Kidney tubule cell (primary cell): ENCODE results near the gene STK26.
A peak's percentile ranks its signal among the peaks of the same experiment; 100 is the strongest.
"Not testable (repeated sequence)": the region's sequence is repeated elsewhere in the genome, so short reads cannot be mapped to it uniquely, and the experiment has no call there.

Experiments used
- DNase-seq: peaks from one replicate; pipeline ENCODE4 v3.0.0-alpha.2; 2018; ENCODE audit warnings: low spot score

Gene STK26

DNA sequence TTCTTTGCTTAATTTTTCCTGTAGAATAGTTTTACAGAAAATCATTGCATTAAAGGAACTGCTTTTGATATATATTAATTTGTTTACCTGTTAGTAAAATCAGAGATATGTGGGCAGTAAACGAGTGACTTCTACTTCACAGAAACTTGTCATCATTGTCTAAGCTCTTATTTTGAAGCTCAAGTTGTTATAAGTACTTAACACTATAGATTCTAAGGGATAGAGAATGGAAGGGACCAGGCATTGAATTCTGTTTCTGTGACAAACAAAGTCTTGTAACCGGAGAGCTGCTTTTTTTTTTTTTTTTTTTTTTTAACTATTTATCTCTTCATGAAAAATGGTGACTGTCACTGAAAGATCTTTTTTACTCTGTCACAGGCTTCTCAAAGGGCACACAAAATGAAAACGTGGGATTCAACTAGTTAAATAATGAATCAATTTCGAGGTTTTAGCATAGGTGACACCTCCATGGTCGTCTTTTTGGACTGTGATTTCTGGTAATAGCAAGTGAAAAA is 14.4 kb downstream of the STK26 start:
- DNase-seq, result no peak

DNA sequence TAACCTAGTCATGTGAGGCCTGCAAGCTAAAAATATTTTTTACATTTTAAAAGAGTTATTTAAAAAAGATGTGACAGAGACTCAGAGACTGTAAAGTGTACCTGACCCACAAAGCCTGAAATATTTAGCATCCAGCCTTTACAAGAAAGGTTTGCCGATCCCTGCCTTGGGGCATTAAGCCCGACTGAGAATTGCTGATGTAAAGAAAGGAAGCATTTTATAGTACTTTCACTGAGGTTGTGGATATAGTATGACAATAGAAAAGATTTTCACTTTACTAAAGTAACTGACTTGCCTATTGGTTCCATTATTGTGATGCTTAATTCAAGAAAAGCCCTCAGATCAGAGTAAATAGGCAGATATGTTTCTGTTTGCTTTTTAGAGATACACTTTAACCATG is 17.0 kb downstream of the STK26 start:
- DNase-seq, result no peak

DNA sequence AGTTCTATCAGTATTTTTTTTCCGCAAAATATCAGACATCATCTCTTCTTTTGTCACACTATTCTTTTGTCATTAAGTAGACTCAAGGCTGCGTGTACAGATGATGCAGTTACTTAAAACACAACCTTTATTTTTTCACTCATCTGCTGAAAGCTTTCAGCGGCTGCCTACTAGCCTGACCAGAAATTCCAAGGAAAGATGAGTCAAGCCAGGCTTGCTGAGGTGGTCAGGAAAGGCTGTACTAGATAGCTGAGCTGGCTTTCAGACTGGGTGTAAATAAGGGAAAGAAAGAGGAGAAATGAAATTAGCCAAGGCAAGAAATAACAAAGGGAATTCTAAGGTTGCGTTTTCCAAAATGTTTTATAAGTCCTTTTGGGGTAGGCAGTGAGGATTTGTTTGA is 17.9 kb downstream of the STK26 start:
- DNase-seq, result peak; percentile 59

DNA sequence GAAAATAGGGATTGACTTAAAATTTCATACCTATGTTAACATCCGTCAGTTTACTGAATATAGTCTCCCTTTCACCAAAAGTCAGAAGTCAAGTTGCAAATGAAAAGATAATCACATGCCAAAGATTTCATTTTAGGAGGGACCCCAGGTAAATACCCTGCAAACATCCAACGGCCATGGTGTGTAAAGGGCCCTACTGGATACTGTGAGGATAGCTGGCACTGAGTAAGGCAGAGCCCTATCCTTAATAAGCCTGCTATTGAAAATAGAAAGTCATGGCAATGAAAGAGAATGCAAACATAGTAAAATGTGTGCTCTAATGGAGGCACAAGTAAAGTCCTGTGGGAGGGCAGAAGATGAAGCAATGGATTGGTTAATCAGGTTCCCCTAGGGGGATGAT is 20.9 kb downstream of the STK26 start:
- no peak for DNase-seq

DNA sequence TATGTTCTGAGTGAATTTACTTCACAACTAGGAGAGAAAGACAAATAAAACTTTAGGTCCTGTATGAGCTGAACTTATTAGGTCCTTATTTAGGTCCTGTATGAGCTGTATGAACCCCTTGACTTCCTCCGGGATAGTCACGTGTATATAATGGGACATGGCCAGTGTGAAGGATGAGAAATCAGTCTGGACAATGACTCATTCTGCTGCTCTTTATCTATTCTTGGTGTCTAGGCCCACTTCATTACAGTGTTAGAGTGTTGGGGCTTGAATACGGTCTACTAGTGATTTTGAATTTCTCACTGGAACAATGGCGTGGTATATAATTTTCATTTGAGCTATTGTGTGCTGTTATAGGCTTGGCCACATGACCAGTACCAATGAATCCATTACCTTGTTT is 21.9 kb downstream of the STK26 start:
- DNase-seq, result no peak

DNA sequence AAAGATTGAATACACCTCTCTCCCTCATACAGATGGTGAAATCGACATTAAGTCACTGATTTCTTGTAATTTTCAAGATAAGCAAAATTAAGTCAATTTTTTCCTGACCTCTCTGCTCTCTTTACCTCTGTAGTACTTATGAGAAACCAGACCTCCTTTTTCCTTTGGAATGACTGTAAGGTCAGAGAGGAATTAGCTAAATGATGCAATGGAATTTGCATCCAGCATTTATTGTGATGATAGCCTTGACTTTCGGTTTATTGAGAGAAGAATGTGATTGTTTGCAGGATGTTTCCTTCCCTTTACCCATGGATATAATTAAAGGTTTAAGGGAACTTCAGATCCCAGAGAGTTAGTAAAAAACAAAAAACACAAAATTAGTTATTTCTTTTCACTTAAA is 22.4 kb downstream of the STK26 start:
- DNase-seq, result no peak

DNA sequence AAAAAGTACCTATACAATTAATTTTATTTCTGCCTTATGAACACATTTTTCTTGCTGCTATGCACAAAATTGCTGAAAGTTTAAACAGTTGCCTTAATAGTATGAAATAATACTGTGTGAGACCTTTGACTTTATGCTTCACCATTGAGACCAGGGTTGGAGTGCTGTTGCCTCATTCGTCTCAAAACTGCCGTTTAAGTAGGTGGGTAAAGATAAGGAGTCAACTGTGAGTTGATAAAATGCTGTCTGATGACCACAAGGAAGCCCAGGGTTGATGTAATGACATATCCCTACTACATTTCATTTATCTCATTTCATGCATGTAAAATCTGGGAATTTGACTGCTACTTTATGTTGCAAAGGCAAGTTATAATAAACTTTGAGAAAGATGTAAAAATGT is 23.4 kb downstream of the STK26 start:
- DNase-seq, result no peak

DNA sequence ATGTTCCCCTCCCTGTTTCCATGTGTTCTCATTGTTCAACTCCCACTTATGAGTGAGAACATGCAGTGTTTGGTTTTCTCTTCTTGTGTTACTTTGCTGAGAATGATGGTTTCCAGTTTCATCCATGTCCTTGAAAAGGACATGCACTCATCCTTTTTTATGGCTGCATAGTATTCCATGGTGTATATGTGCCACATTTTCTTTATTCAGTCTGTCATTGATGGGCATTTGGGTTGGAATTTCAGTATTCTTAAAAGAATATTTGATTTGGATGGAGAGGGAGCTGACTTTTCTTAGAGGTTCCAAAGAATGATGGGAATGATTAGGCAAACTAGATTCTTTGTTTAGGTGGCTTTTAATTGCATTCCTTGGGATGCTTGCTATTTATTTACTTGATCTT is 28.7 kb downstream of the STK26 start:
- not testable (repeated sequence) for DNase-seq

DNA sequence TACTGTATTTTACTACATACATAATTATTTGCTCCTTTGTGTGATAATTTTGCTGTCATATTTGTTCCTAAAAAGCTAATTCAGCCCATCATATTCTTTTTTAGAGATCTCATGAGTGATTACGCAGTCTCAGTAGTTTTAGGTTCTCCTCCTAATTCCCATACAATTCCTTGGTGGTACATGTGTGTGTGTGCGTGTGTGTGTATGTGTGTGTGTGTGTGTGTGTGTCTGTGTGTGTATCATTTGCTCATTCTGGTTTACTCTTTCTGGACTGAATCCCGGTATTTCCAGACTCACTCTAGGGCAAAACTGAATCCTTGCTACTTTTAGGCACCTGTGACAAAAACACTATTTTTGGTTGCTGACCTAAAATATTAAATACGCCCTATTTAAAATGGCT is 34.9 kb downstream of the STK26 start:
- DNase-seq, result no peak

DNA sequence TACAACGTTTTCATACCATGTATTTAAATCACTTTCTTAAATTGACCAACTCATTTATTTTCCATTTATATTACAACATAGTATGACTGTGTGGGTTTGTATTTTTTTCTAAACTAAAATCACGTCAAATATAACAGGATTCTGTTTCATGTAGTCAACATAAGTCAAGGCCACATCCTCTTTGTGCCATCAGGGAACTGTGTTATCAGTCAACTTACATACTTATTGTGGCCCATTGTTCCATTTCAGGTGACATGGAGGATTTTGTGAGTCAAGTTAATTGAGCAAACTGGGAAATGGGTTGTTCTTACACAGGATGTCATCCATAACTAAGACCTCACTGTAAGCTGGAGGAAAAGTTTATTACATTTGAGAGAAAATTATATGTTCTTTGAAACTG is 35.9 kb downstream of the STK26 start:
- no peak for DNase-seq

DNA sequence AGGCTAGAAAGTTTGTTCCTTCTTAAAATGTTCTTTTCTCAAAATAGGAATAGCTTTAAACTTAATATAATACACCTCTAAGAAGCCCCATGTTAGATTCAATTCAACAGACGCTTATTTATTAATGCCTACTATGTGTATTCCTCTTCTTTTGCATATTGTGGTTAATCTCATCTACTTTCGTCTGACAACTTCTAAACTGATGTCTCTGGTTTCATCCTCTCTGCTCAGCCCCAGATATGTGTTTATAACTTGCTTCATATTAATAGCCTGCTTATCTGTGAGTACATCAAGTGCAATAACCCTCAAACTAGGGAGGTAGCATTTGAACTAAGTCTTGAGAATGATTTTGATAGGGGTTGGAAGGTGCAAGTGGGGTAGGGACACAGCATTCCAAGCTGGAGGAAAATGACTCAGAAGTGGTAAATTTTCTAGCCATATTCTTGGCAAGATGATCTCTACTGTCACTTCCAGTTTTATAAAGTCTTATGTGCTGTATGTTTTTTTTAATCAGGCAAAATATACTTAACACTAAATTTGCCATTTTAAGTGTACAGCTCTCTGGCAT is 37.0 kb downstream of the STK26 start:
- no peak for DNase-seq

DNA sequence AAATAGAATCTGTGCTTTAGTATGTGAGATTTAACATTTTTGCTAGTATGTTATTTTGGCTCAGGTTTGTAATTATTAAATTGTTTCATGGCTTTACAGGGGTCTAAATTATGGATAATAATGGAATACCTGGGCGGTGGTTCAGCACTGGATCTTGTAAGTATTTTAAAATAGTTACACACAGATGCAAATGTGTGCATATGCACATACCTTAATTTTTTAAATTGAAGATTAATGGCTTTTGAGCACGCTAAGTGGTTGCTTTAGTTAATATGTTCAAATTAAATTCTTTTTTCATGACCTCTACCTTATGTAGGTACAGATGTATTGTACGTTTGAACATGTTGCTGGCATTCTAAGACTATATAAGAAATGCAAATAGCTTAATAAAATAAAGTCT is 40.2 kb downstream of the STK26 start:
- no peak for DNase-seq

DNA sequence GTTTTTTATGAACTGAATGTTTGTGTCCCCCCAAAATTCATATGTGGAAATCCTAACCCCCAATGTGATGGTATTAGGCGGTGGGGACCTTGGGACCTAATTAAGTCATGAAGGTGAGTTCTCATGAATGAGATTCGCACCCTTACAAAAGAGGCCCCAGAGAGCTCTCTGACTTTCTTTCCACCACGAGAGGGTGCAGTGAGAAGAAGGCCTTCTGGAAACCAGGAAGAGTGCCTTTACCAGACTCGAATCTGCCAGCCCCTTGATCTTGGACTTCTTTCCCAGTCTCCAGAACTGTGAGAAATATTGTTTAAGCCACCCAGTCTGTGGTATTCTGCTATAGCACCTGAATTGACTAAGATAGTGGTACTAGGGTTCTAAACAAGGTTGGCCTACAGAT is 40.8 kb downstream of the STK26 start:
- DNase-seq, result no peak

DNA sequence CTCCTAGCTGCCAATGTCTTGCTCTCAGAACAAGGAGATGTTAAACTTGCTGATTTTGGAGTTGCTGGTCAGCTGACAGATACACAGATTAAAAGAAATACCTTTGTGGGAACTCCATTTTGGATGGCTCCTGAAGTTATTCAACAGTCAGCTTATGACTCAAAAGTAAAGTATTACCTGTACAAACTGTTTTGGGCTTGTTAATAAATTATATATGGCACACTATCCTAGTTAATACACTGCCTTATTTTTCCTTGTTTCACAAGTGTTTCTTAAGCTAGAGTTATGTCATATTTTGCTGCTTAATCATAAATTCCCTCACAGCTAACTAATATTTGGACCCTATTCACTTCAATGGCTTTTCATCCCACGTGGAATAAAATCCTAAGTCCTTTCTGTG is 45.3 kb downstream of the STK26 start:
- DNase-seq, result peak; percentile 60

DNA sequence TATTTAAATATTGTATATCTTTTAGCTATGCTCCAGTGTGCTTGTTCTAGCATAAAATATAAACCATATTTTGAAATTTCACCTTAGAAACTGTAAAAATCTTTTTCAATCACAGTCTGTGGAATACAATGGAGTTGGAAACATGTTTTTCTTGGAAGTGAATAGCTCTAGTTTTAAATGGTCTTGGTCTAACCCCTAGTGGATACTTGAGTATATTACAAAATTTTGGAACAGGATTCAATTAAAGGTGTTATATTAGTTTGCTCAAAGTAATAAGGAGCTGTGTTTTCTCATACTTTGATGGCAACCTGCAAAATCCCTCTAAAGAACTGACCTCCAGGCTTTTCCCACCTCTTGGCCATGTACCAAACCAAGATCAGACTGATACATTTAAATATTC is 48.2 kb downstream of the STK26 start:
- peak; percentile 22 for DNase-seq

DNA sequence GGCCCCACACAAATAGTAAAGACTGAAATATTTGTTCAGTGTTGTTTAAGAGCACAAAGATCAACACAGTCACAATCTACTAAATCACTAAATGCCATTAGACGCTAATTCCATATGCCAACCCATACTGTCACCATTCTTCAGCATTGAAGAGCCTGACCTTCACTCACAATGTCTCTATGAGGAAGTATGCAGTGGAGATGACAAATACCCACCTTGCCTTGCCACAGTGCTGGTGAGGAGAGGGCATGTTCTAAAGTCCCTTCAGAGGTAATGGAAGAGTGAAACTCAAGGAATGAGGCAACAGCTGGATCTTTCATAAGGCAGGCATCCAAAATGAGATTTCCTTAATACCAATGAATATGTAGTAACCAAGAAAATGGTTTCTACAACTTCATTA is 54.3 kb downstream of the STK26 start:
- DNase-seq, result no peak

DNA sequence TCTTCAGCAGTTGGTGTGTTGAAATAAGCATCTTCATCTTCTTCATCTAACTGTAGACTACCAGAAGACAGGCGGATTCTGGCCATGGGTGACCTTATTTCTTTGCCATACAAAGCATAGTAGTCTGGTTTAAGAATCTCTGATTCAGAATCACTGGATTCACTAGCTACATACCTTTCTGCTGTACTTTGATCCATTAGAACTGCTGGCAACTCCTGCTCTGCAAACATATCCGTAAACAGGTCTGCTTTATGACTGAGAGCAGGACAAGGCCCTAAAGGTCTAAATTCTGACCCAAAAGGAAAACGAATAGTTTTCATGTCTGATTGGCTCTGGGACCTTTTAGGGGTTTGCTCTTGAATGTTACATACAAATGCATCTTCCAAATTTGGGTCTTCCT is 54.8 kb downstream of the STK26 start:
- DNase-seq, result no peak

DNA sequence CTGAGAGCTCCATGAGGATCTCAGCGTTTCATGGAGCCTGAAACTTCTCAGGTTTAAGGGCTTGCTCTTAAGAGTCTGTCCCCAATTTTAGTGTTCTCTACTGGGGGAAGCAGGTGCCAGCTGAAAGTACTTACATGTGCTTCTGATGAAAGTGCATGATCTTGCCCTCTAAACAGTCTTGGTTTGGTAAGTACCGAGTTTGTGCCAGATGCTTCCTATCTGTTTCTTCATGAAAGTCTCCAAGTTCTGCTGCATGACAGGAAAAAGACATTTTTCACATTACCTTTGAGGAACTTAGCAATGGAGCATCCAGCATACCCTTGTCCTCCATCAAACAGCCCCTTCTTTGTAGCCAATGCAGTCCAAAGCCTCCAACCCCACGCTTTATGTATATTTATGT is 62.7 kb downstream of the STK26 start:
- DNase-seq, result no peak

DNA sequence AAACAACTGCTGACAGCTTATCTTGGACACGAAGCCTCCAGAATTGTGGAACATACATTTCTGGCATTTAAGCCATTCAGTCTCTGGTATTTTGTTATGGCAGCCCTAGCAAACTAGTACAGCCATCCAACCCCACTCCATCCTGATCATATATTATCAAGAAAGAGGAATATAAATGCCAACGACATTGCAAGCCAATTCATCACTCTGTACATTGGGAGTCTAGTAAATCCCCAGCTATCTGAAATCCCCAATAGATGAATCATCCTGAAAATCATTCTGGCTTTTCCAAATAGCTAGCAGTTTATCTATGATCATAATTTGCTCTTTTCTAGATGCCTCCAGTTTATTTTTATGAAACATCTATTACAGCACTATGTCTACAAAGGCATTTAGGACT is 63.6 kb downstream of the STK26 start:
- peak; percentile 52 for DNase-seq

DNA sequence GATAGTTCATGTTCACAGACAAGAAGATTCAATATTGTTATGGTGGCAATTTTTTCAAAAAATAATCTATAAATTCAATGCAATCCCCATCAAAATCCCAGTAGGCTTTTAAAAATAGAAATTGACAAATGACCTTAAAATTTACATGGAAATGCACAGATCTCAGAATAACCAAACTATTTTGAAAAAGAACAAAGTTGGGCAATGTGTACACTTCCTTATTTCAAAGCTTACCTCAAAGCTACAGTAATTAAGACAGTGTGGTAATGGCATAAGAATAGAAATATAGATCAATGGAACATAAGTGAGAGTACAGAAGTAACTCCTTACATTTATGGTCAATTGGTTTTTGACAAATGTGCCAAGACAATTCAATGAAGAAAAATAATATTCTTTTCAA is 65.8 kb downstream of the STK26 start:
- DNase-seq, result no peak

DNA sequence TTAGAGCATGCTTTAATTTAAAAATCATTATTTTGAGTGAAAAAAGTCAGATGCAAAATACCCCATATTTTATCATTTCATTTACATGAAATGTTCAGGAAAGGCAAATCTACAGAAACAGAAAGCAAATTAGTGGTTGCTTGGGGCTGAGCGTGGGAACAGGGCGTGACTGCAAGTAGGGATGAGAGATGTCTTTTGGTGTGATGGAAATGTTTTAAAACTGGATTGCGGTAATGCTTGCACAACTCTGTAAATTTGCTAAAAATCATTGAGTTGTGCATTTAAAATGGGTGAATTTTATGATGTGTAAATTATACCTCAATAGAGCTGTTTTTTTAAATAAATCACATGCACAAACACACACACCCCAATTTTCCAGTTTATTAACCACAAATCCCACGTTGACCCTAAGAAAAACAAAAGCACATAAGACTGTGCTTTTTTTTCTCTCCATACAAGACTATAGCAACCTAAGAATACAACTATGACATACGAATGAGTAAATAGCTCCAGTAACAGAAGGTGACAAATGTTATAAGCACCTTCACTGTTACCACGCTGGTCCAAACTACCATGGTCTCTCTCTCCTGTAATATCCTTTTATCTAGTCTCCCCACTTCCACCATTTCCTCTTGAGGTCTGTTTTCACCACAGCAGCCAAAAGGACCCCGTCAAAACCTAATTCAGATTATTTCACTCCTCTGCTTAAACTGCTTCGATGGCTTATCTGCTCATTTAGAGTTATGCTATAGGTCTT is 67.5 kb downstream of the STK26 start:
- DNase-seq, result no peak

DNA sequence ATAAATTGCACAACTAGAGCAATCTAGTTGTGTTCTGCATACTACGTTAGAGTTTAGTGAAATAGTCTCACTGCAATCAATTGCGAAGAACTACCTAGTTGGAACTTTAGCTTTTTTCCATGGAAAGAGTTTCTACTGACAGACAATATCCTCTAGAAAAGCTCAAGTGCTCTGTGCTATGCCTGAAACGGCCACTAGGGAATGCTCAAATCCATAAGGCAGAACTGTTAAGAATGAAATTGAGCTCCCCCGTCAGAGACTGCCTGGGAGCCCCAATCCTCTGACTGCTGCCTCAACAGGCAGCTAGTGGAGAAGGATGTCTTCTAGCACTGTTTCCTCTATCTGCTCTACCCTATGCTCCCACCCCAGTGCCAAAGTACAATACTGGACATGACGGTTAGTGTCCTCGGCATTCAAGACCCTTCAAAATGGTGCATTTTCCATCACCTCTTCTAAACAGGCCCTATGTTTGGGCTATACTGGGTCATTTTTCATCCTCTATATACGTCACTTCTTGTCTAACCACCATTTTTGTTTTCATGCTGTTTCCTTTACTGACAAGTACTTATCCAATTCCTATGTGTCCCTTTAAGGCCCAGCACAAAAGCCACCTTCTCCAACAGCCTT is 69.5 kb downstream of the STK26 start:
- peak; percentile 57 for DNase-seq

DNA sequence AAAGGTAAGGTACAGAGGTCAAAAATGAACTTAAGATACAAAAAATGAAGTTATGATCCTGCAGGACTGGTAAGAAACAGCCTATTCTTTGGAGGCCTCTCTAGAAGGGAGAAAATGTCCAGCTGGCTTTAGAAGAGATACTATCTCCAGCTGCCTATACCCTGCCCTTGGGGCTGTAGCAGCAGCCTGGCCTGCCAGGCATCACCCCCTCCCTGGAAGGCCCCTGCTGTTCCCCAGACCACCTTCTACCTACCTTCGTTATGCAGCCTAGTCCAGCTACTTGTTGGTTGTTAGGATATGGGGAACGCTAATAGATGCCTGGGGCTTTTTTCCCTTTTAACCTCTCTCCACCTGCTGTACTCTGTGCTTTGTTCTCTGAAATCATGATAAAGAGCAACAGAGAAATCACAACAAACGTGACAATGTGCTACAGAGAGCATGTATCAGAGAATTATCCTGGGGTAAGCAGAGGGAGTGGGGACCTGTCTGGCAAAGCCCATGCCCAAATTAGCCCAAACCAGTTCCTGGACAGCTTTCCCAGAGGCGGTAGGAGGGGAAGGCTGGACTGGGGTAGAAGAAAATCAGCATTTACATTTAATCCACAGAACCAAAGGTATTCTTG is 70.2 kb downstream of the STK26 start:
- DNase-seq, result no peak
